ENCODE measurements around the gene ETV3L.

Gene ETV3L

DNA sequence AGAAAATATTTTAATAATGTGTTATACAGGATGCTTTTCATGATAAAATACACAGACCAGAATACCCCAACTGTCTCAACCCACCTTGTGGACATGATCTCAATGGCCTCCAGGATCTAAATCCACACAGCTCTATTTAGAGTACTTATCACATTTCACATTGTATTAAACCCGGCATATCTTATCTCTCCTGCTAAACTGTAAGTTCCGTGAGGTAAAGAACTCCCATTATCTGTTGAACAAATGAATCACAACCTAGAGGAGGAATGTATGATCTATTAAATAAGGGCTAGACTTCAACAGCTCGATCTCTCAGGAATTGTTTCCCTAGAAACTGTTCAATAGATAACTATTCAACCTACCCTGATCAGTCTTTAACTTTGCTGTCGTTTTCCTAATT lies 31.7 kb upstream of the ETV3L start:
- no peak for DNase-seq

DNA sequence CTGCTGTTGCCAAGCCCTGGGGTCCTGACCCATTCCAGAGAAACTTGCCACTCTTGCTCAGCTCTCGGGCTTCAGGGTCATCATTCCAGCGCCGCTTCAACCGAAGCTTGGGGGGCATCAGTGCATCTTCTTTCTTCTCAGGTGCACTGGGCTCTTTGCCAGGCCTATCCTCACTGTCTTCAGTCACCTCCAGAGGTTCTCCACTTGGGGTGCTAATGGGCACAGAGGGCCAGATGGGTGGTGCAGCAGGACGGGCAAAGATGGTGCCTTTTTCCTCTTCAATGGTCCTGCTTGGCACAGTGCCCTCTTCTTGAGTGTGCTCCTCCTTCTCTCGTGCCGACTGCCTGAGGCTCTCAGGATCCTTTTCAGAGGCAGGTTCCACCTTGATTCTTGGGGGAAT lies 25.2 kb upstream of the ETV3L start:
- no peak for DNase-seq

DNA sequence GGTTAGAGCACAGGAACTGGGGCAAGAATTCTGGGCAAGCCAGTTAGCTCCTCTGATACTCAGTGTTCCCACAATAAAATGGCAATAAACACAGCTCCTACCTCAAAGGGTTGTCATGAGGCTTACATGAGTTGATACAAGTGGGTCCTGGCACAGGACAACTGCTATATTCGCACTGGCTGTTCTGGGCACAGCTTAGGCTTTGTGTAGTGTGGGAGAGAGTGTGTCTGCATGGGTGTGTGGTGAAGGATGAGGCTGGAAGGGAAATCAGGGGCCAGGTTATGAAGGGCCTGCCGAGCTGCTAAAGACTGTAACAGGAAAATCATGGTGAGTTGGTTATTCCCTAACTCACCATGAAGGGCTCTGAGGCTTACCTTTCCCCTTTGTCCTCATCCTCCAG lies 19.8 kb upstream of the ETV3L start:
- no peak for DNase-seq

DNA sequence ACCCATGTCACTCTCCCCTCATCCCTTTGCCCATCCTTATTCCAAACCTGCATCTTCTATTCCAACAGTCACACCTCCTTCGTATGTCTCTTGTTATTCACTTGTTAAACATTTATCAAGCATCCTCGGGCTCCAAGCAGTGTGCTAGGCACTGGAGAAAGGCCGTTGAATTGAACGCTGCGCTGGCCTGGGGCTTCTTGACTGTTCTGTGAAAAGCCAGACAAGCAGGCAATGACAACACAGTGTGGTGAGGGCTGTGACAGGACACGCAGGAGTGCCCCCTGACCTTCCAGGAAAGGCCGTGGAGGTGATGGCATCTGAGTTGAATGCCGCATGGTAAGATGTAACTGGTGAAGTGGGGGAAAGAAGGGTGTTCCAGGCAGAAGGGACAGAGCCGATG lies 19.4 kb upstream of the ETV3L start:
- DNase-seq: no peak

DNA sequence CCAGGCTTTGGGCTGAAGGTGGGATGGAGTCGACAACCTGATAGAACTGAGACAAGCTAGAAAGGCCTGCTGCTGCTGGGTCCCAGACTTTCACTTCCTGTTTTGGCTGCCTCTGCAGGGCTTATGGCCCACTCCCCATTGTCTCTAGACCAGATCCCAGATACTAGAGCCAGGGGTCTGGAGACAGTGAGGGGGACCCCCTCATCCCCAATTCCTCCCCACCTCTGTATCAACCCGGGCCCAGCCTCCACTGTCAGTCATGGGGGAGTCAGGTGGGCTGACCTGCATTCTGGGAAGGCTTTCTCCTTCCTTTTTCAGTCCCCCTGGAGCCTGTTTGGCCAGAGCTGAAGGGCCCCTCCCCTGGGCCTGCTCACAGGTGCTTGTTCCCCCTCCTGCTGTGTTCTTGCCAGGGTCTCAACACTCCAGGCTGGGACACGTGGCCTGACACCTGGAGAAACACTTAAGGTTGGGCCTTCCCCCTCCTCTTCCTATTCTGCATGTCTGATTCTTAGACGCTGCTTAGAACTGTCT lies 18.0 kb upstream of the ETV3L start:
- no peak for DNase-seq

DNA sequence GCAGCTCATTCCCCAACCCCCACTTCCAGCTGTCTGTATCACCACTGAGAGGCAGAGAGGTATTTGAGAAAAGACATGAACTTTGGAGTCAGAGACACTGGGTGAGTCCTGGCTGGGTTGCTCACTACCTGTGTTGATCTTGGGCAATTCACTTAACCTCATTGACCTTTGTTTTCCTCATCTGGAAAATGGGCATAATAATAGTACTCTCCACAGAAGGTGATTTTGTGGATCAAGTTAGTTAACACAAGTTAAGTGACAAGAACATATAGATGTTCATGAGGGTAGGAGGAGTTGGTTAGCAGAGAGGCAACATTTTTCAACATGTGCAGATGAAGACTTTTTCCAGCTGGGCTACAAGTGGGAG lies 17.1 kb upstream of the ETV3L start:
- DNase-seq: no peak

DNA sequence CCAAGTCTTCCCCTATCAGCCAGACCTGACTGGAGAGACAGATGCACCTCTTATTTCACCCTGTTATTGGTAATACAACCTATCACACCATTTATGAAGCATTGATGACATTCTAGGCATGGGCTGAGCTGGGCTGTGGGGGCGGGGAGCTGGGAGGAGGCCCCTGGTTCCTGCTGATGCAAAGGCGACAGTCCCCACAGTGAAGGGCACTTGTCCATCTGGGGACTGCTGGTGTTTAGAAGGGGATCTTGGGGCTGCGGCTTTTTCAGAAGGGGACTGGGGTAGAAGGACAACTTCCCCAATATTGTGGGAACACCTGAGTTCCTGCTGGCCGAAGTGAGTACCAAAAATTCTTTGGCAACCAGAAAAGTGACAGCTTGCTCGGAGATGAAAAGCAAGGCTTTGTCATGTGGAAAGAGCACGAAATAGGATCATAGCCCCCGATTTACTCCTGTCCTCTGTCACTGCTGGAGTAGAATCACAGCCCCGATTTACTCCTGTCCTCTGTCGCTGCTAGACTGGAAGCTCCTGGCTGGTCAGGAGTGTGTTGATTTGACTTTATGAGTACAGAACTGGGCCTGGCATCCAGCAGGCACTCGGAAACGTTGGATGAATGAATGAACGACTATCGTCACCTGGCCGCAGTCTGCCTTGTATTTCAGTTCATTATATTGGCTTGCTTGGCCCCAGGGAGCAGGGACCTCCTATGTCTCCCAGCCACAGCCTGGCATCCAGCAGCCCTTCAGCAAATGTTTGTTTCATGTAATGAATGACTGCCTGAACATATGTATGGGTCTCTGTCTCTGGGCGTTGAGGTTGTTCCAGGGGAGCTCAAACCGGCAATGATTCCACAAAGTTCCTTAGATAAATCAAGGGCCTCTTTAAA lies 16.5 kb upstream of the ETV3L start:
- DNase-seq: no peak

DNA sequence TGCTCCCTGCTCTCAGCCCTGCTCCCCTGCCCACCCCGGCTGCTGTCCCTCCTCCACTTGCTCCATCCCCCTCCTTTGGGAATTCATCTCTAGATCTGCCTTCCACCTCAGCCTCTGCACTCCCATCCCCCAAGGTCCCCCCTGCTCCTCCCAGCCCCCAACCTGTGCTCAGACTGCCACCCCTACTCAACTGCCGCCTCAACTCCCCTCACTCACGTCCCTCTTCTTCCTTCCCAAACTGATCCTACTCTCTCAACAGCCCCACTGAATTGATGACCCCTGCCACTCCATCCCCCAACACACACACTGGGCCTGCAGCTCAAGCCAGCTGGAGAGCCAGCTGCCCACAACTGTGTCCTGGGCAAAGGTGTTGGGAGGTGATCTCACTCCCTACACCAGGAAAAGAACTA lies 15.8 kb upstream of the ETV3L start:
- no peak for DNase-seq

DNA sequence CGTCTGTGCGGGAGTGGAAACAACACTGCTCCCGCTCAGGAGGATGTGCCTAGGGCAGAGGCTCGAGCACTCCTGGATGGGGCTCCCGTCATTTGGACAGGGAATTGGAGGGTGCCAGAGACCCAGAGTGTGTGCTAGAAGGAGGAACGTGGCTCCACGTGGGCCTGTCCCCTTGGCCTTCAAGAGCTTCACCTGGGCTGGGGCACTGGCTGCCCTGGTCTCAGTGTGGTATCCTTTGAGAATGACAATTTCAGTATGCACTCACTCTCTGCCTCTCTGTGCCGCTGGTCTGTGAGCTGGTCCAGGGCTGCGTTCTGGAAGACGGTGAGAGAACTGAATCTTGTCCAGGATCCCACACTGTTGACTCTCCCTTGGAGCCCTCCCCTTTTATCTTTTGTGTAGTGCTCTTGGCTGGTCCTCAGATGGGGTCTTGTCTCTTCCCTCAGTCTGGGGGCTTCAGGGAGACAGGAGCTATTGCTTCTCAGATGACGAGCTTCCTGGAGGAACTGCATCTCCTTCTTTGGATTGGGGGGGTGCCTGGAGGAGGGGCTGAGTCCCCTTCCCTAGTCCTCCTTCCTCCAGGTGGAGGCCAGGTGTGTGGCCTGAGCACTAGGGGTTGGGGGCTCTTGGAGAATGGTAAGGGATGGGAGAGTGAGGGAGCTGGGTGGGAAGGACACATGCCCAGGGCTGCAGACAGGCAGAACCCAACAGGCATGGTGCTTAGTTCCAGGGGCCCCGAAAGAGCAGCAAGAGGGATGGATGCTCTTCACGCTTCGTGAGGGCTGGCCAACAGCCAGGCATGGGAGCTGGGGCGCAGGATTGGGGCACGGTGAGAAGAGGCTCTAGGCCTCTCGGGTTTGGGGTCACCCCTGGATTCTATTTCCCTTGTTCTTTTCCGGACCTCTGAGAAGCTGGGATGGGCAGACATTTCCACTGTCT lies 14.8 kb upstream of the ETV3L start:
- DNase-seq: no peak

DNA sequence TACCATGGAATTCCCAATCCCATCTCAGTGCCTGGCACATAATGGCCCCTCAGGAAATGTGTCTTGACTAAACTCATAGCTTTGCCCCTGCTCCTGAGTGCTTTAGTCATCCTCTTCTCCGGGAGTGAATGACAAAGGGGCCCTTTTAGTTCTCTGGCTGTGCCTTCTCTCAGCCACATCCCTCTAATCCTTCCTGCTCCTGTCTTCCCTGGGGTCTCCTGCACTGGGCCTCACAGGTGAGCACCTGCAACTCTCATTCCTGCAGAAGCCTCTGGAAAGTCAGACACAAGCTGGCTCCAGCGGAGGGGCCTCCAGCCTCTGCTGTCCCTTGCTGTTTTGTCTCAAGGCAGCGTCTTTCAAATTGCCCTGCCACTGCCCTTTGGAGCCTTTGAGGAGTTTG lies 14.0 kb upstream of the ETV3L start:
- DNase-seq: no peak

DNA sequence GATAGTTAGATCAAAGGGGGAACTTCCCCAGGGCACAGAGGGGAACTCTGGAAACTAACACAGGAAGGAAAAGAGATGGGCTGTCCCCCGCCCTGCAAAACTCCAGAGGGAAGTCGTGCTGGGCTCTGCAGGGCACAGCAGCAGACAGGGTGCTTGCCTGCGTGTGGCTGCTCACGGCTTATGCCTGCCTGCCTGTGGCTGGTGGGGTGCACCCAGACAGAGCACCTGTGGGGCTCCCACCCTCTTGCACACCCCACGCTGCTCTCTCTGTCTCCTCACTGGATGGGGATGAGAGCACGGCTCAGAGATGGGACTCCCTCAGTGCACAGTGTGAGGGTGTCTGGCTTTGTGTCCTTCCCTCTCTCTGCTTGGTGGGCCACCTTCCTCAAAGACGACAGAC lies 13.5 kb upstream of the ETV3L start:
- no peak for DNase-seq

DNA sequence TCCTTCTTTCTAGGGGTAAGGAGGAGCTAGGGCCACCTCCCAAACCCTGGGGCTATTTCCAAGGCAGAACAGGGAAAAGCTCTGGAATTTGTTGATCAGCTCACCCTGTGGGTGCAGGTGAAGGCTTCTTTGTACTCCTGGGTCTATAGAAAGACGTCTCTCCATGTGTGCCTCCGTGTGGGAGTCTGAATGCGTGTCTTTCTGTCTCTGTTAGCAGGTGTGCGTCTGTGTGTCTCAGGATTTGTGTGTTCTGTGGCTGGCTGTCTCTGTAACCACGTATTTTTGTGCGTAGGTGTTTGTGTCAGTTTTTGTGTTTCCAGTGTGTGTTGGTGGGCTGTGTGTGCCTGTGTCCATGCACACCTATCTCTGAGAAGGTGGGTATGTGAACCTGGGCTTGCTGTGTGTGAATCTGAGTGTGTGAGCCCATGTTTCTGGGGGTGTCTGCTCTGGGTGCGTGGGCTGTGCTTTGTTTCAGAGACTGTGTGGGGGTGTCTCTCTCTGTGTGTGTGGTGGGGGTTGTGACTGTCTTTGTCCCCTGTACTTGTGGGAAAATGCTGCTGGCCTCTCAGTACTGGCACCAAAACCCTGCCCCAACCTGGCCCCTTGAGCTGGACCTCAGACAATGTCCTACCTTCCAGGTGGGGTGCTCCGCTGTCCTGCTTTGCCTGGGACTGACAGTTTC lies 12.7 kb upstream of the ETV3L start:
- no peak for DNase-seq

DNA sequence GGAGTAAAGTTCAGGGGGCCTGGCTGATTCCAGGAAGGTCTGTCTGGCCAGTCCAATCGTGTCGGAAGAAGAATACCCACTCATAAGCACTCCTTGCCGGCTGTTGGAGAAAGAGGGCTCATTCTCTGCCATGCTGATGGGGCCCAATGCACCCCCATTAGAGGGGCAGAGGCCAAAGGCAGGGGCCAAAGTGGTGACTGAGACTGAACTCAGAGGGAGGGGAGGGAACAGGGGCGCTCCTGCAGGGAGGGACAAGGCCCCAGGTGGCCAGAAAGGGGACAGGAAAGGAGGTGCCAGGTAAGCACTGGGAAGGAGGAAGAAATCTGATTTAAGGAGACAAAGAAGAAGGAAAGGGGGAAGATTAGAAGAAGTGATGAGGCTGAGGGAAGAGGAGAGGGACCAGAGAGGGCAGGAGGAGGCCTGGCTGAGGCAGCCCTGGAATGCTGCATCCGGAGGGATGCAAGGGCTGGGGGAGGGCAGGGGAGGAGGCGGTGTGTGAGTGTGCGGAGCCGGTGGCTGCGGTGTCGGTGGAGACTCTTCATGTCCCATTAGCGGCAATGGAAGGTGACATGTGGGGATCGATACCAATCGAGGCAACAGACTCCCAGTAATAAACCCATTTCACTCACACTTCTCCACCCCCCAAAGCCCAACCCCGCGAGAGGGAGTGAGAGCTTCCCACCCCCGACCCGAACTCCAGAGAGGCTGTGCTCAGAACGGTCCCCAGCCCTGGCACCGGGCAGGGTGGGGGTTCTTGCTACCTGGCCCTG lies 12.0 kb upstream of the ETV3L start:
- no peak for DNase-seq

DNA sequence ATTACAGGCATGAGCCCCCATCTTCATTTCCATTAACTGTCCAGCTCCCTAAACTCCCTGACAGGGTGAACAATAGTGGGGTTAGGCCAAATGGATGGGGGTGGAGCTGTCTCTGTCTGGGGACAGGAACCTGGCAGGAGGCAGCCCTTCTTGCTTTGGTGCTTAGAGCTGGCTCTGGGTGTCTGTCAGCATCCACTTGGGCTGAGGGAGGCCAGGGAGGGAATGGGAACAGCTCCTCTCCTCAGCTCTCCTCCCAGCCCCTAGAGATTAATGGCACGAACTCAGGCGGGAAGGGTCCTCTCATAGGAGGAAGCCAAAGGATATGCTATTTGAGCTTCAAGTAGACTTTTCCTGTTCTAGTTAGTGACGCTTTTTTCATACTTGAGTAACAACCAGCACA lies 11.1 kb upstream of the ETV3L start:
- DNase-seq: no peak

DNA sequence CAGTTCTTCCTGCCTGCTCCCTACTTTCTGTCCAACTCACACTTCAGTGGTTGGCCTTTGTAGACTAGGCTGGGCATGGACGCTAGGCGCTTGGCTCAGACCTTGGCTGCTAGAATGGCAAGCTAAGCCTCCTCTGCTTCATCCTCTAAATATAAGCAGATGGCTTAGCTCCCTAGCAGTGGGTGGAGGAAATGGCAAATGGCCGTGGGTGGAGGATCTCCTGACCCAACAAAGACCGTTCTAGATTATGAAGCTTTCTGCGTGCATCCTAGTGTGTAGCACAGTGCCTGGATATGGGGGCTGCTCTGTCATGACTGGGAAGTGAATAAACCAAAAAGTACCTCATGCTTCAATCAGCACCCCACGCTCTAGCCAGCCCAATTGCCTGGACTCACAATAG lies 10.4 kb upstream of the ETV3L start:
- no peak for DNase-seq

DNA sequence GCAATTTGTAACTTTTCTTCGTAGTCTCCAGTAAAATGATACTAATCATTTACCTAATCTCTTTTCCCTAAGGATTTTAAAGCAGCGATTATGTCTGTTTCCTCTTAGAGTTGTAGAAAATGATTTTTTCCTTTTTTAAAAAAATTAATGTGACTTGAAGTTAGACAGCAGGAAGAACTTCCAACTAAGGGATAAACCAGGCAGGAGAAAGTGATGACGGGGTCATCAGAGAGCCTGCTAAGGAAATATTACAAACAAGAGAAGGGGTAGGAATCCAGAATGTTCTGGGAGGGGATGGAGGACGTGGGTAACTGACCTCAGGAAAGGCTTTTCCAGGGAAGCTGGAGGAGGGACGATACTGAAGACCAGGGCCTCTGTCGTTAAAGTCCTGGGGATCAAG lies 8.8 kb upstream of the ETV3L start:
- DNase-seq: no peak

DNA sequence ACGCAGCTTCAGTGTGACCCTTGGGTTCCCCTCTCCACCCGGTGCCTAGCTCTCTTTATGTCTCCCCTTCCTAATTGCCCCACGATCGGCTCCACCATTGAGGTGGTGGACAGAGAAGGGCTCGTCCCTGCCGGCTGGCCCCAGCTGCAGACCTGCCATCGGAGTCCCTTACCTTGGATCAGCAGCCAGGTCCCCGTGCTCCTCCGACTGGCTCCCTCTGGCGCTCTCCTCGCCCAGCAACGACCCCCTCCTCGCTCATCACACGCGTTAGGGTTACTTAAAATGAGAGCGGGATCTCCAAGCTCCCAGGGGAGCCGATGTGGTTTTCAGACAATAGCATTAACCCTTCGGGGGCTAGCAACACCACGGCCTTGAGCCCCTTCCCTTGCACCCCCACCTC lies 8.1 kb upstream of the ETV3L start:
- no peak for DNase-seq

DNA sequence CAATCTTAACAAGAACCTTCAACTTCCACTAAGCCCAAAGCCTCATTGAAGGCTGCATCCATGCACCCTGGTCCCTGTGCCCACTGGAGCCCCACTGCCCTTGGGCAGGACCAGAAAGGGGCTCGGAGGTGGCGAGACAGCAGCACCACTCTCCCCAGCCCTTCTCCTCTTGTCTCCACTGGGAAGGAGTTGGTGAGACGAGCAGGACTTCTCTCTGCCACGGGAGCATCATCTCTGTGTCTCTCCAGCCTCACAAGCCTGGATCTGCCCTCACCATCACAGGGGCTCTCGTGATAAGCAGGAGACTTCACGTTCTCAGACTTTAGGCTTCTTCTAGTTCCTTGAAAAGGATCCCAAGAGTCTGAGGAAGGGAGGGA lies 7.2 kb upstream of the ETV3L start:
- DNase-seq: no peak

DNA sequence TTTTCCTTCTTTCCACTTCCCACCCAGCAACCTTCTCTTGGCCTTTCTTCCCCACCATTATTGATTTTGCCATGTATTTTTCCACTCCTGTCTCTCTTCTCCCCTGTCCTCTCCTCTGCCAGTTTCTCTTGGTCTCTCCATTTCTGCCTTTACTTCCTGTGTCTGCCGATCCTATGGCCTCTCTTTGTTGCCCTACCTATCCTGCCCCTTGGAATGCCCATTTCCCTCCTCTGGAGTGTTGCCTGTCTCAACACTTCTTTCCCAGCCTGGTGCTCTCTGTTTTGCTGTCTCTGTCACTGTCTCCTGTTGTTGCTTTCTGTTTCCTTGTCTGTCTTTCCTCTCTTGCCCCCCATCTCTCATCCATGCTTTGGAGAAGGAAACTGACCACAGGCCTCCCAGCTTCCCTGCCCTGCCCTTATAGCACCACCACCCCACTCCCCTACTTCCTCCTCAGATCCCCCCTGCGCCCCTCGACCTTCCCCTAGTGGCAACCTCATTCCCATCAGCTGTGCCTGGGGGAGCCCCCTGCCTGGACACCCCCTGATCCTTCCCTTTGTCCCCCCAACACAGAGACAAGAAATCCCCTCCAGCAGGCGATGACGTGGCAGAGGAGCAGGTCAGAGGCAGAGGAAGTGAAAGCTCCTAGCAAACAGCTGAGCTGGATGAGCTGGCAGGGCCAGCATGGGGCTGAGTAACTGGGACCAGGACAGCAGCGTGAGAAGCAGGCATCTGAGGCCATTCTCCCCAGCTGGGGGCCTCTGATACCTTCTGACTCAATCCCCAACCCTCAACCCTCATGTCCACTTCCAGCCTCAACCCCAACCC lies 6.6 kb upstream of the ETV3L start:
- DNase-seq: no peak

DNA sequence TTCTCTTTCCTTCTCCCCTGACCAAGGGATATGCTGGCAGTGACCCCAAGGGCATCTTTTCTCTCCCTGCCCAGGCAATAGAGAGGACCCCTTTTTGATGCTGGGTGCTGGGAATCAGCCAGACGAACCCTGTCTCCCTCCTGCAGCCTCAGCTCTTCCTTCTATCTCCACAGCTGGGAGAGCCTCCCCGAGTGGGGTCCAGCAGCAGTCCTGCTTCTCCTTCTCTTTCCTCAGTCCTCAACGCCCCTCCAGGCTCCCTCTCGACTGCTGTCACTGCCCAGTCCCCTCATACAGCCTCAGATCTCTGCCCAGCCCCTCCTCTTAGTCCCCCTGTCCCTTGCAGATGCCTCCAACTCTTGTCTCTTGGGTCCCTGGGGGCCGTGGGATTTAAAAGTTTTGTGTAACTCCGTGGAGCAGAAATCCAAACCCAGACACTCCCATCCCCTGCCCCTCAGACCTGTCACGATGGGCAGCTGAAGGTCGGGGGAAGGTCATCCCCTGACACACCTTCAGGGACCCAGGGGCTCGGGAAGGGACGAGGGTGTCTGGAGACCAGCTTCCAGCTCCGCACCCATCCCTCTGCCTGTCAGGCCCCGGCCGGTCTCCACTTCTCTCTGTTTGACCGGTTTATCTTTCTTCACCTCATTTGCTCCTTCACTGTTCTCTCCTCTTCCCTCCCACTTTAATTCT lies 5.8 kb upstream of the ETV3L start:
- no peak for DNase-seq

Measured in NCI-H1092 (cell line).